Fibroblast of skin of left biceps (primary cell): ENCODE results near the gene KCNQ4.
A peak's percentile ranks its signal among the peaks of the same experiment; 100 is the strongest.

ENCODE experiments used
- DNase-seq, 2 experiments: peaks; one replicate each; pipeline ENCODE4 v3.0.0-alpha.2; 2013; ENCODE audit warnings: low read depth in 2 of 2

Gene KCNQ4

GRCh38 chr1:40794974-40795715 lies 11.6 kb downstream of the KCNQ4 start:
- no peak for DNase-seq

DNA sequence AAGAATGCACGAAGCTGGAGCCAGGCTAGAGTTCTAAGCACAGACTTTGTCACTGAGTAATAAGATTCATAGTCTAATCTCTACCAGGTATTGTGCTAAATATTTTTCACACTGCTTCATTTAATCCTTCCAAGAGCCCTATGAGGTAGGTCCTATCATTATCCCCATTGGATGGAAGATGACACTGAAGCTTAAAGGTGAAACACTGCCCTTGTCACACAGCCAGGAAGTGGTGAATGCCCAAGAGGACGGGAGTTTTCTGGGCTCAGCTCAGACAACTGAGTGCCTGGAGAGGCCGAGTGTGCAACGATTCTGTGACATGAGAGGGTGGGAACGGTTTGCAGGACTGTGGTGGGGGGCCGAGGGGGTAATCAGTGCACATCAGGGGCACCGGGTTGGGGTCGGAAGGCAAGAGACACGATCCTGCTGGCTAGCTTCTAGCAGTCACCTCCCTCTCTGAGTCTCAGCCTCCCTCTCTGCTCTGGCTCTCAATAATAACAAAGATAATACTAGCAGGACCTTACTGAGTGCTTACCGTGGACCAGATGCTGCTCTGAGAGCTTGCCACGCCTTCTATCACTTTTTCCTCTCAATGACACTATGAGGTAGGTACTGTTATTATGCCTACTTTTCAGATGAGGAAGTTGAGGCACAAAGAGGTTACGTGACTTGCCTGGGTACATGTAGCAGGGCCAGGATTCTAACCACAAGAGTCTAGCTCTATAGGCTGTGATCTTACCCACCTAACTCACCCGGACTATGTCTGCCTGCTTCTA lies 12.4 kb downstream of the KCNQ4 start:
- no peak for DNase-seq

- no peak for DNase-seq
Observed at GRCh38 chr1:40796939-40797667, 13.5 kb downstream of the KCNQ4 start.

DNA sequence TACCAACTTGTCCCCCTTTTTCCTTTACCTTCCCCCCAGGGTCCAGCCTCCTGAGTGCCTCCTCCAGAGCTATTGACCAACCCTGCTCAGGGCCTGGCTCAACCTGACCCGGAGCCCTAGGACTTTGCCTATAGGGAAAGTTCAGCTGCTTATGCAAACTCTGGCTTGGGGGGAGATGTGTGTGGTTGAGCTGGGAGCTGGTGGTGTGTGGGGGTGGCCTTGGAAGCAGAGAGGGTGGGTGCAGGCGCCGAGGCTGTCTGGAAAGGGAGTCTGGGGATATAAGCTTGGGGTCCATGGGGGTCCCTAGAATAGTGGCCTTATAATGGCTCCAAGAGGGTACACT lies 14.1 kb downstream of the KCNQ4 start:
- no peak for DNase-seq

DNA sequence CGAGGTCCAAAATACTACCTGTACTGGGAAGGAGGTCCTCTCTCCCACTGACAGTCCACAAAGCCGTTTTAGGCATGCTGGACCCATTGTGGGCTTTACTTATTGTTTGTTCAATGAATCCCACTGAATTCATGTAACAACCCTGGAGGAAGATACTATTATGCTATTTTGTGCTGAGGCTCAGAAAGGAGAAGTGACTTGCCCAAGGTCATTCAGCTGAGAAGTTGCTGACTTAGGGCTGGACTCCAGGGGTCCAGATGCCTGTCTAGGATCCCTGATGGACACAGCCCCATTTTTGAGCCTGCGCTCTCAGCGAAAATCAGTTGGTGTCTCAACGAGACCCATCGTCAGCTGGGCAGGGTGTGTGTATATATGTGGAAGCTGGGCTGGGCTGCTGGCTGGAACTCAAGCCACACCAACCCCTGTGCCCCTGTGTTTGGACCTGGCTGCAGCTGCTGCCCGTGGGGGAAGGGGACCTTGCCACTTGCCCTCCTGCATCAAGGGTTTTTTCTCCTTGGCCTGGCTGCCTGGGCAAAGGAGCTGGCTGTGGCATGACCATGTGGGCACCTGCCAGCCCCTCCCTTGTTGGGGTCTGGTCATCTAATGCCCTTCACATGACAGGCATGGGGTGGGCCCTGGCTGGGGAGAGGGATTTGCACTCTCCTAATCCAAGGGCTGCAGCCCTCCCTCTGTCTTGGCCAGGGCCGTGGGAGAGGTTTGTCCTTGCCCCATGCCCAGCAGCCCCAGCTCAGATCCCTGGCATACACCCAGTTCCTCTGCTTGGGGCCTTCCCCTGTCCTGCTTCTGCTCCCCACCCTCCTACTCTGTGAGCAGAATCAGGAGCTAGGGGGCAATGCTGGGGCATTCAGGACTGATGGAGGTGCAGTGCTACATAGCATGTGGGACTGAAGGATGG lies 15.0 kb downstream of the KCNQ4 start:
- no peak for DNase-seq

- peak in 1 of 2 experiments; percentile 8 for DNase-seq
Observed at GRCh38 chr1:40799351-40799867, 15.8 kb downstream of the KCNQ4 start.

DNA sequence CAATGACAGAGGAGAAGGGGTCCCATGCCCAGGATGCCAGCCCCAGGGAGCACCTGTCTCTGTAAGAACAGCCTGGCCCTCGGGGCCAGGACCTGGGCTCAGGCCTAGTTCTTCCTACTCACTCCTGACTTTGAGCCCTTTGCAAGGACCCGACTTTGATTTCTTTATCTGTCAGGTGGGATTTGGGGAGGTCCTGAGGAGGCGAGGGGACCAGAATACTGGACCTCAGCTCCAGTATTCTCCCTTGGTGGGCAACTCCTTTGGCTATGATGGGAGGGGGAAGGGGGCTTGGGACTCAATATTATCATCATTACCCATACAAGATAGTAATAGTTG lies 18.1 kb downstream of the KCNQ4 start:
- no peak for DNase-seq

- DNase-seq = peak; percentile 25 to 48
Observed at GRCh38 chr1:40802078-40802741, 18.6 kb downstream of the KCNQ4 start.

DNA sequence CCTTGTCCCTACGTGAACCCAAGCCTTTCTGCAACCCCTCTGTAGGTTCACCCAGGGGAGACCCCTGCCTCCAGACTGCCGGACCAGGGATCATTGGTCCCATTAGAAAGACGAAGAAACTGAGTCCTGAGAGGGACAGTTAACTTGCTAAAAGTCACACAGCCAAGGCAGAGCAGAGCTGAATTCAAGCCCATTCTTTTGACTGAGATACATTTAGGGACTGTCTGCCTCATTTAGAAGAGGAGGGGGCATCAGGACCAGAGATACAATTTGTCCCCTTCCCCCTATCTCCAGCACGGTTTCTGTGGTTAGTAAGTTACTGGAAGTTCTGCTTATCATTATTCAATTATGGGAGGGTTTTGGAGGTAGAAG lies 19.1 kb downstream of the KCNQ4 start:
- no peak for DNase-seq

DNA sequence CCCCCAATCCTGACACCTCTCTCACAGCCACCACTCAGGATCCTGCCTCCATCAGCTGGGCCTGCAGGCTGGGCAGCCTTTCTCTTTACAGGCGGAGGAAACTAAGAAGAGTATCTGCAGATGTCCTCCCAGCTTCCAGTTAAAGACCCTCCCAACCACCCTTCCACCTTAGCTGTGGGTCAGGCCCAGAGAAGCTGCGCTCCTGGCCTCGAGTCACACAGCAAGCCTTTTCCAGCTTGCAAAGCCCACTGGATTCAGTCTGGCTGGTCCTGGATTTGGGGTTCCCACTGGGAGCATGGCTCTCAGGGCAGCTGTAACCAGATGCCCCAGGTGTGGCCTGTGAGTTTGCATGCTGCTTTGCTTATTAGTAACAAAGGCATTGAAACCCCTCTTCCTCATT lies 19.9 kb downstream of the KCNQ4 start:
- no peak for DNase-seq

DNA sequence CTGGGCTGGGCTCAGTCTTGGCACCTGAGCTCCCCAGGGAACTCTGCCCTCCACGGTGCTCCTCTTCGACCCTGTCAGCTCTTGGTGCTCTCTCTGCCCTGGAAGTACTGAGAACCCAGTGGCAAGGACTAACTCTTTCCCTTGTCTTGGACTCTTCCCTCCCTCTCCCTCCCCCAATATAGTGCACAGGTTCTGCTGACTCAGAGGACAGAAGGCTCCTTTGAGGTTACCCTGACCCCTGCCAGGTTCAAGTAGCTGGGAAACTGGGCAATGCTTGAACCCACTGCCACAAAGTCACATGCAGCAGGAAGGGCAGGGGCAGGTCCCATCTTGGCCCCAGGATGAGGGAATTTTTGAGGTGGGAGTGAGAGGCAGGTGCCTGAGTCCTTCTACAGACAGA lies 20.3 kb downstream of the KCNQ4 start:
- no peak for DNase-seq

- DNase-seq = no peak
Observed at GRCh38 chr1:40806240-40806639, 22.7 kb downstream of the KCNQ4 start.

DNA sequence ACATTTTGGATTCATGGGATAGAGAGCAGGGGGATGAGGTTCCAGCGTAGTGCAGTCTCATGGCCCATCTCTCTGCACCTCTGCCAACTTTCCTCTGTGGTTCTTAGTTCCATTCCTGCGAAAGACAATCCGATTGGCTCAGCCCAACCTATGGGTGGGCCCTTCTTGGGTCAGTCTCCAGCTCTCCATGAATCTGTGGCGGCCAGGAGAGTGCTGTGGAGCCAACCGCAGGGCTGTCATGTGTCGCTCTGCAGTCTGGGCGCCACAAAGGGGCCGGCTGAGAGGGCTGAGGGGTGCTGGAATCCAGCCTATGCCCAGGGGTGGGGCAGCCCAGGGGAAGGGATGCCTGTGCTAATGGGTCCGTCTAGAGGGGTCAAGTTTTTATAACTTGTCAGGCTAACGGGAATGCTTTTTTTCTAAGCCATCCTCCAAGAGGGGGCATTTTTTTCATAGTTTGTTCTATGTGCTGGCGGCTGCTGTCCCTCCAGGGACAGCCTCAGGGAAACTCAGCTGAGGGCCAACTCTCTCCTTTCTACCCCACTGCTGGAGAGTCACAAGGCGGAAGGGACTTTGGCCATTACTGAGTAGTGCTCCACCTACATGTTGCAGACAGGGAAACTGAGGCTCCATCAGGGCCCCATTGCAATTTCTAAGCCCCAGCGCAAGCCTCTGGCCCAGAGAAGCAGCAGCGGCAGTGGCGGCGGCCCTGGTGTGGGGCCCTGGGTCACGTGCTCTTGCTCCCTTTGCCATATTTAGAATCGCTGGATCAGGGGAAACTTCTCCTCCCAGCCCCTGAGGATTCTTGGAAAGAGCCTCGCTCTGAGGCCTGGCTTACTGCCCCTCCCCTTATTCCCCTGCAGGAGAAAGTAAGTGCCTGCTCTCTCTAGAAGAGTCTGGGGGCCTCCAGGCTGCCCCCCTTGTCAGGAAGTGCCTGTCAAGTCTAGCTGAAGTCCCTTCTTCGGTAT lies 23.4 kb downstream of the KCNQ4 start:
- DNase-seq = no peak

DNA sequence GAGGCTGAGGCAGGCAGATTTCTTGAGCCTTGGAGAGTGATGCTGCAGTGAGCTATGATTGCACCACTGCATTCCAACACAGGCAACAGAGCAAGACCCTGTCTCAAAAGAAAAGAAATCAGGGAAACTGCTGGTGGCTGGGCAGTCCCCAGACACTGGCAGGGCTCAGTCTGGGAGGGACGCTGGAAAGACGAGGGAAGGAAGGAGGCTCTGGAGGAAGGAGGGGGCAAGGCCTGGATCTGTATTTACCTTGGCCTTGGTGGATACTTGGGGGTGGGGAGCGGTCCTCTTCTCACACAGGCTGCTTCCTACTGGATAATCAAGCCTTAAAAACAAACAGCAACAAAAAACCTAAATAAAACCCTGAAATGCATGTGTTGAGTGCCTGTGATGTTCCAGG lies 24.4 kb downstream of the KCNQ4 start:
- no peak for DNase-seq

DNA sequence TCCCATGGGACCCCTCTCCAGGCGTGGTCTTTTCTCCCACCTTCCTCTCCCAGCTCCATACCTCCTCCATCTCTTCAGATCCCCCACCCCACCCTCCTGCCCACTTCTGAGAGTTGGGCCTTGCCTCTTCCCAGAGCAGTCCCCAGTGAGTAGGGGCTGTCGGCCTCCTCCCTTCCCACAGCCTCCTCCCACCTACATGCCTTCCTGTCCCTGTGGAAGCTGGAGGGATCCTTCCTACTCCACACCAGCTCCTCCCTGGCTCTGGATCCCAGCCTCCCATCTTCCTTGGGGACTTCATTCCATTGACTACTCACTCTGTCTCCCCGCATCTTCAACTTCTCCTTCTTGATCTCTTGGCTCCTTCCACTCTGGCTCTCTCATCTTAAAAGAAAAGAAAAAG lies 24.9 kb downstream of the KCNQ4 start:
- no peak for DNase-seq

DNA sequence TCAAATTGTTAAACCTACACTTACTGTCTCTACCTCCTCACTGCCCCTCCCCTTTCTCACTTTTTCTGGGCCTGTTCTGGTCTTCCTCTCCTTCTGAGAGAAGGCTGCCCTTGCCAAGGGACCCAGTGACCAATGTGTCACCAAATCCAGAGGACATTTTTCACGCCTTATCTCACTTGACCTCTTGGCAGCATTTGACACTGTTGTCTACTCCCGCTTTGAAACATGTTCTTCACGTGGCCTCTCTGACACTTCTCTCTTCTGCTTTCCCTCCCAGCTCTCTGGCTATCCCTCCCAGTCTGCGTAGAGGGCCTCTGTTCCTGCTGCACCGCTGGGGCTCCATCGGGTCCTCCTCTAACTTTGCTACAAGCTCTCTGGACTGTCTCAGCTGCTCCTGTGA lies 25.3 kb downstream of the KCNQ4 start:
- no peak for DNase-seq

DNA sequence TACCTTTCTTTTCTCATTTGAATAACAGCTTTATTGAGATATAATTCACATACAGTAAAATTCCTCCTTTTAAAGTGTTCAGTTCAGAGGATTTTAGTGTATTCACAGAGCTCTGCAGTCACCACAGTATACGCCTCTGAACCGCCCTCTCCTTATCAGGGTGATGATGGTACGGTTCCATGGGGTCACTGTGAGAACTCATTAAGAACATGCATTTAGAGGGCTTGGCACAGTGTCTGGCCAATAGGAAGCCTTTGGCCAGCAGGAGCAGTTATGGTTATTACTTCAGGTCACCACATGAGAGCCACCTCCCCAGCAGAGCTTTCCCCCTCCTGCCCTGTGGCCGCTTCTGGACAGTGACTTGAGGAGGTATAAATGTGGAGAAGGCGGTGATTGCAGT lies 27.3 kb downstream of the KCNQ4 start:
- no peak for DNase-seq

- no peak for DNase-seq
Observed at GRCh38 chr1:40815420-40815819, 31.8 kb downstream of the KCNQ4 start.

- no peak for DNase-seq
Observed at GRCh38 chr1:40817791-40818263, 34.2 kb downstream of the KCNQ4 start.
